SIG-M5 treated with dmso at 0.1 percent for 504 hours (cell line): Measurements from ENCODE around the gene EHMT1.
"Not testable (repeated sequence)": the region's sequence is repeated elsewhere in the genome, so short reads cannot be mapped to it uniquely, and the experiment has no call there.

ENCODE experiments used
- DNase-seq: peaks from one replicate; lab custom pipeline; 2025; ENCODE audit not compliant: unreplicated experiment; lab: John Stamatoyannopoulos, UW

EHMT1 gene

GRCh38 chr9:137838576-137838975 lies 219.8 kb downstream of the EHMT1 start:
- no peak for DNase-seq

- no peak for DNase-seq
Measured at GRCh38 chr9:137843355-137843754, 224.6 kb downstream of the EHMT1 start.

- no peak for DNase-seq
Measured at GRCh38 chr9:137851516-137852267, 232.9 kb downstream of the EHMT1 start.

GRCh38 chr9:137853392-137853995 lies 234.7 kb downstream of the EHMT1 start:
- DNase-seq, result no peak

GRCh38 chr9:137860361-137860760 lies 241.6 kb downstream of the EHMT1 start:
- no peak for DNase-seq

- DNase-seq, result no peak
Measured at GRCh38 chr9:137865581-137866145, 246.9 kb downstream of the EHMT1 start.

GRCh38 chr9:137866226-137867141 lies 247.7 kb downstream of the EHMT1 start:
- DNase-seq, result no peak

GRCh38 chr9:137870432-137870831 lies 251.6 kb downstream of the EHMT1 start:
- no peak for DNase-seq

- no peak for DNase-seq
Measured at GRCh38 chr9:137872296-137872695, 253.5 kb downstream of the EHMT1 start.

- DNase-seq, result no peak
Measured at GRCh38 chr9:137873408-137873807, 254.6 kb downstream of the EHMT1 start.

- DNase-seq, result no peak
Measured at GRCh38 chr9:137873858-137874362, 255.1 kb downstream of the EHMT1 start.

GRCh38 chr9:137875354-137875753 lies 256.5 kb downstream of the EHMT1 start:
- no peak for DNase-seq

- DNase-seq, result no peak
Measured at GRCh38 chr9:137875846-137876245, 257.0 kb downstream of the EHMT1 start.

GRCh38 chr9:137876269-137876668 lies 257.5 kb downstream of the EHMT1 start:
- DNase-seq, result no peak

- DNase-seq, result no peak
Measured at GRCh38 chr9:137876781-137877386, 258.1 kb downstream of the EHMT1 start.

- not testable (repeated sequence) for DNase-seq
Measured at GRCh38 chr9:137877506-137878122, 258.8 kb downstream of the EHMT1 start, which contains the start of gene CACNA1B. TSS of gene CACNA1B (plus strand) at chr9:137877782. CDS start at chr9:137877934, 152 bp downstream.

- no peak for DNase-seq
Measured at GRCh38 chr9:137878146-137878941, 259.5 kb downstream of the EHMT1 start.

- DNase-seq, result no peak
Measured at GRCh38 chr9:137879052-137879451, 260.2 kb downstream of the EHMT1 start.

- DNase-seq, result no peak
Measured at GRCh38 chr9:137879566-137880150, 260.9 kb downstream of the EHMT1 start.
